Stomach (tissue), 4 donors: Measurements from ENCODE around the gene C11orf98.

Source experiments
- CTCF ChIP-seq, 7 experiments: fragments of 450-650 bp in 4 of 7; fragments of 200-600 bp in 3 of 7; sonication (generic) in 3 of 7; IDR thresholded peaks; one replicate each; pipeline ENCODE4 v1.5.1; 2016 to 2019; ENCODE audit warnings: antibody characterized with exemption in 7 of 7, control low read depth in 2 of 7, mild to moderate bottlenecking in 1 of 7
- POLR2A ChIP-seq, 4 donors: fragments of 450-650 bp; IDR thresholded peaks; one replicate each; pipeline ENCODE4 v1.6.1; 2016; ENCODE audit warnings: antibody characterized with exemption in 4 of 4, control low read depth in 2 of 4, mild to moderate bottlenecking in 1 of 4, moderate library complexity in 1 of 4
- POLR2AphosphoS5 ChIP-seq, 3 donors: sonication (generic); formaldehyde crosslinking; IDR thresholded peaks; one replicate each; pipeline ENCODE4 v1.6.1; 2016; ENCODE audit warnings: antibody characterized with exemption in 3 of 3

DNA sequence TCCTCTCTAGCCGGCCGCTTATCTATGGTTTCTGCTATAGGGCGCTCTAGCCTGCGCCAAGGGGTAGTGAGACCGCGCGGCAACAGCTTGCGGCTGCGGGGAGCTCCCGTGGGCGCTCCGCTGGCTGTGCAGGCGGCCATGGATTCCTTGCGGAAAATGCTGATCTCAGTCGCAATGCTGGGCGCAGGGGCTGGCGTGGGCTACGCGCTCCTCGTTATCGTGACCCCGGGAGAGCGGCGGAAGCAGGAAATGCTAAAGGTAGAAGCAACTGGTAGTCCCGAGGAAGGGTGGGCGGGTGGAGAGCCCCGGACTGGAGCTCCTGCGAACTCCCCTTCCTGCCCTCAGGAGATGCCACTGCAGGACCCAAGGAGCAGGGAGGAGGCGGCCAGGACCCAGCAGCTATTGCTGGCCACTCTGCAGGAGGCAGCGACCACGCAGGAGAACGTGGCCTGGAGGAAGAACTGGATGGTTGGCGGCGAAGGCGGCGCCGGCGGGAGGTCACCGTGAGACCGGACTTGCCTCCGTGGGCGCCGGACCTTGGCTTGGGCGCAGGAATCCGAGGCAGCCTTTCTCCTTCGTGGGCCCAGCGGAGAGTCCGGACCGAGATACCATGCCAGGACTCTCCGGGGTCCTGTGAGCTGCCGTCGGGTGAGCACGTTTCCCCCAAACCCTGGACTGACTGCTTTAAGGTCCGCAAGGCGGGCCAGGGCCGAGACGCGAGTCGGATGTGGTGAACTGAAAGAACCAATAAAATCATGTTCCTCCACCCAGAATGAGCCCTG lies 6.8 kb upstream of the C11orf98 start, which contains the start of the genes LBHD1 and UQCC3:
- no peak for TF ChIP-seq CTCF (IDR thresholded peaks at IDR 0.05)
- peak in 1 of 4 donors; percentile 25 for TF ChIP-seq POLR2A (IDR thresholded peaks at IDR 0.05)
- peak; percentile 27 to 79 (median 78) for TF ChIP-seq POLR2AphosphoS5 (IDR thresholded peaks at IDR 0.05)
